ENCODE results near the gene FOXP1. TPM values are rescaled to one million over a fixed set of nuclear protein-coding genes. Genes with fewer than 3 reads are reported as not detected.

Gene FOXP1
- total and polyA plus RNA-seq, 2 of the 13 experiments (the other 11 are each of a cell fraction or from before 2014, with no cell fraction given), result 40.4 to 59.0 TPM

GRCh38 chr3:71171247-71171646 is 412.3 kb downstream of the FOXP1 start:
- intact Hi-C loops (cut with micrococcal nuclease; ENCODE audit: unreplicated experiment) (no loop called here), in situ Hi-C loops (cut with HindIII; ENCODE audit: extremely low pct_ligation_motif_present, low pct_unique_long_range_greater_than_20kb) (no loop called here)
- H3K79me2 ChIP-seq (ENCODE audit: insufficient read depth, low read length), result no peaks in the 10 kb centered on the region
- no peak overlapping the region for H3K27ac ChIP-seq (ENCODE audit: extremely low read length, insufficient read depth, low read length)
- DNase-seq (ENCODE audit: low spot score) (no peak), FAIRE-seq (no peak), ATAC-seq (no peak)
- POLR2A ChIA-PET, result no interaction called here
- BruUV-seq (replicated peaks), result no TSS peak
- CTCF ChIA-PET (ENCODE audit: low intra/inter-chr PET ratio, low total read pairs), result no interaction called here
- no peak overlapping the region for H2AFZ ChIP-seq (ENCODE audit: low read length)
- no peaks in the 10 kb centered on the region for H3K9me3 ChIP-seq (ENCODE audit: low read length)
- no peak overlapping the region for H3K4me2 ChIP-seq (ENCODE audit: low read depth, low read length)
- no peak overlapping the region for H3K9ac ChIP-seq (ENCODE audit: insufficient read depth, low read depth, low read length)
- 97% methylated on average over 7 of the region's 7 CpGs for WGBS (ENCODE audit: low lambda C conversion rate)
- no peaks in the 10 kb centered on the region for H4K20me1 ChIP-seq (ENCODE audit: insufficient read depth, low read length)
- peaks cover 1 to 21% of the 10 kb centered on the region in 2 experiments for H3K36me3 ChIP-seq (replicated peaks in 1 of 2; ENCODE audit: control insufficient read depth in 1 of 2, insufficient read depth in 2 of 2, low read length in 2 of 2)
- H3K4me1 ChIP-seq (ENCODE audit: insufficient read depth, low read length), result peaks cover 63% of the 10 kb centered on the region
- TF ChIP-seq ZBTB14 (CRISPR knock-in tag; IDR thresholded peaks at IDR 0.05) (no peak), JARID2 (CRISPR knock-in tag; IDR thresholded peaks at IDR 0.05; ENCODE audit: insufficient replicate concordance) (no peak), GABPA (IDR thresholded peaks at IDR 0.05; ENCODE audit: low read depth, low read length) (no peak), GABPA (CRISPR knock-in tag; IDR thresholded peaks at IDR 0.05; ENCODE audit: low read depth) (no peak), IRF2 (CRISPR knock-in tag; IDR thresholded peaks at IDR 0.05) (no peak), SETDB1 (CRISPR knock-in tag; IDR thresholded peaks at IDR 0.05; ENCODE audit: borderline replicate concordance) (no peak), ZFP36 (IDR thresholded peaks at IDR 0.05; ENCODE audit: borderline replicate concordance, low read depth, low read length, partially characterized antibody) (no peak), ZMAT3 (CRISPR knock-in tag; conservative IDR thresholded peaks at IDR 0.05) (no peak), MLLT10 (CRISPR knock-in tag; IDR thresholded peaks at IDR 0.05) (no peak), ZNF547 (CRISPR knock-in tag; IDR thresholded peaks at IDR 0.05) (no peak), KLF12 (CRISPR knock-in tag; IDR thresholded peaks at IDR 0.05; ENCODE audit: borderline replicate concordance) (no peak), ARNT2 (CRISPR knock-in tag; IDR thresholded peaks at IDR 0.05; ENCODE audit: low read depth) (no peak)
- H3K4me3 ChIP-seq (replicated peaks in 1 of 3; ENCODE audit: insufficient read depth in 1 of 3, low read depth in 2 of 3, low read length in 3 of 3), result no peak overlapping the region
- no peaks in the 10 kb centered on the region for H3K27me3 ChIP-seq (ENCODE audit: control insufficient read depth in 1 of 2, insufficient read depth in 2 of 2, low read length in 2 of 2)
